NCI-H1436 (cell line): ENCODE results near the gene MRPL36.

Experiments used
- DNase-seq: peaks from one replicate; lab custom pipeline; 2025; lab: John Stamatoyannopoulos, UW

MRPL36 gene

DNA sequence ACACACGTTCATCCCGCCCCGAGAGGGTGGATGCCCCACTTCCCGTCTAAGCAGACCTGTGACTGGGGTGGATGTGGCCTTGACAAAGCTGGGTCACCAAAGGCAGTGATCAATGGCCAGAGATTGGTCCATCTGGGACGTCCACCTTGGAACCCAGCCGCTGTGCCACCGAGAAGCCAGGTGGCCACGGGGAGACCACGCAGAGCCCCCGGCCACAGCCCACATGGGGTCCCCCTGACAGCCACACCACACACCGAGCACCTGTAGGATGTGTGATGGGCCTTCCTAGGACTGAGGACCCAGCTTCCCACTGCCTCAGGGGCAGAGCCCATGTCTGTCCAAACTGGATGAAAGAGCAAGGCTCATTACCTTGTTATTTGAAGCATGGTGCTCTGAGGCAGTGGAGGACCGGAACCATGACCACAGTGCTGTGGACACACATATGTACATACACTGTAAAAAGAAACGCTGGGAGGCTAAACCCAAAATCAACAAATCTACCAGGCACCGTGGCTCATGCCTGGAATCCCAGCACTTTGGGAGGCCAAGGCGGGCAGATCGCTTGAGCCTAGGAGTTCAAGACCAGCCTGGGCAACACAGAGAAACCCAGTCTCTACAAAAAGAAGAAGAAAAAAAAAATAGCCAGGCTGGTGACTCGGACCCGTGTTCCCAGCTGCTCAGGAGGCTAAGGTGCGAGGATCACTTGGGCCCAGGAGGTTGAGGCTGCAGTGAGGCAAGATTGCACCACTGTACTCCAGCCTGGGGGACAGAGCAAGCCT lies 50.1 kb downstream of the MRPL36 start:
- DNase-seq, result no peak

DNA sequence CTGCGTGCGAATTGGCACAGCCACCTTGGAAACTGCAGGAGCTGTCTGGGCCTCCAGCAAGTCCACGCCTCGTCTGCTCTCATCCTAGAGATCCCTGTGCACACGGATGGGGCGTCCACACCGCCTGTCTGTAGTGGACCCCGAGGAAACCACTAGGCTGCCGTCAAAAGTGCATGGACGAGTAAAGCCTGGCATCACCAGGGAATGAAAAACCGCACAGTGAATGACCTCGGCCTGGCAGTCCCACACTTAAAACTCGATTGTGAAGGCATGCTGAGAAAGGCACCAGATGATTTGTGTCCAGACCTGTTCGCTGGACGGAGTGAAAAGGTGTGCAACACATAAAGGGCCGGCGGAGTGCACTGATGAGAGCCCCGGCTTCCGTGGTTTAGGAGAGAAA lies 50.8 kb downstream of the MRPL36 start:
- no peak for DNase-seq
